ENCODE measurements around the gene TRPC4.

Gene TRPC4

GRCh38 chr13:37641391-37641790 lies 228.2 kb downstream of the TRPC4 start:
- no peak for DNase-seq (ENCODE audit: low read depth, low spot score)
- TF ChIP-seq FOXP2 (optimal IDR thresholded peaks at IDR 0.05; ENCODE audit: control extremely low read depth, extremely low read length, insufficient read depth) (no peak), POLR2AphosphoS5 (IDR thresholded peaks at IDR 0.05; ENCODE audit: borderline replicate concordance, low read depth, low read length) (no peak), EZH2 (IDR thresholded peaks at IDR 0.05) (no peak)
- no peaks in the 10 kb centered on the region for H3K36me3 ChIP-seq (ENCODE audit: insufficient read depth, low read length)
- H3K4me3 ChIP-seq: no peak overlapping the region
- H3K27ac ChIP-seq: no peak overlapping the region
- no peak overlapping the region for H3K9ac ChIP-seq (ENCODE audit: insufficient read length)
- no peaks in the 10 kb centered on the region for H3K9me3 ChIP-seq (ENCODE audit: low read depth, low read length)

- TF ChIP-seq EZH2 (IDR thresholded peaks at IDR 0.05) (no peak), FOXP2 (optimal IDR thresholded peaks at IDR 0.05; ENCODE audit: control extremely low read depth, extremely low read length, insufficient read depth) (no peak), POLR2AphosphoS5 (IDR thresholded peaks at IDR 0.05; ENCODE audit: borderline replicate concordance, low read depth, low read length) (no peak)
These were observed 229.1 kb downstream of the TRPC4 start for GRCh38 chr13:37640499-37640898.

GRCh38 chr13:37636701-37637100 lies 232.9 kb downstream of the TRPC4 start:
- Histone ChIP-seq H3K4me3 (no peak overlapping the region), H3K36me3 (ENCODE audit: insufficient read depth, low read length) (no peaks in the 10 kb centered on the region)
- no peak for DNase-seq (ENCODE audit: low read depth, low spot score)

More at GRCh38 chr13:37640499-37640898, 229.1 kb downstream of the TRPC4 start:
- Histone ChIP-seq H3K27ac (no peak overlapping the region), H3K36me3 (ENCODE audit: insufficient read depth, low read length) (no peaks in the 10 kb centered on the region), H3K9ac (ENCODE audit: insufficient read length) (no peak overlapping the region), H3K9me3 (ENCODE audit: low read depth, low read length) (no peaks in the 10 kb centered on the region), H3K4me3 (no peak overlapping the region)
- peak; percentile 8 for DNase-seq (ENCODE audit: low read depth, low spot score)

GRCh38 chr13:37632294-37632693 lies 237.3 kb downstream of the TRPC4 start:
- TF ChIP-seq EZH2 (IDR thresholded peaks at IDR 0.05) (peak; percentile 12), FOXP2 (optimal IDR thresholded peaks at IDR 0.05; ENCODE audit: control extremely low read depth, extremely low read length, insufficient read depth) (no peak)
- H3K4me3 ChIP-seq: no peak overlapping the region
- H3K27ac ChIP-seq: no peak overlapping the region
- no peak for DNase-seq (ENCODE audit: low read depth, low spot score)
- no peak overlapping the region for H3K9ac ChIP-seq (ENCODE audit: insufficient read length)
- H3K36me3 ChIP-seq (ENCODE audit: insufficient read depth, low read length): no peaks in the 10 kb centered on the region
- H3K9me3 ChIP-seq (ENCODE audit: low read depth, low read length): no peaks in the 10 kb centered on the region

More at GRCh38 chr13:37636701-37637100, 232.9 kb downstream of the TRPC4 start:
- H3K27ac ChIP-seq: no peak overlapping the region
- H3K9ac ChIP-seq (ENCODE audit: insufficient read length): no peak overlapping the region
- no peaks in the 10 kb centered on the region for H3K9me3 ChIP-seq (ENCODE audit: low read depth, low read length)
- no peak for TF ChIP-seq EZH2 (IDR thresholded peaks at IDR 0.05)
- TF ChIP-seq FOXP2 (optimal IDR thresholded peaks at IDR 0.05; ENCODE audit: control extremely low read depth, extremely low read length, insufficient read depth): no peak
- TF ChIP-seq POLR2AphosphoS5 (IDR thresholded peaks at IDR 0.05; ENCODE audit: borderline replicate concordance, low read depth, low read length): no peak

- no peaks in the 10 kb centered on the region for H3K36me3 ChIP-seq (ENCODE audit: insufficient read depth, low read length)
- TF ChIP-seq POLR2AphosphoS5 (IDR thresholded peaks at IDR 0.05; ENCODE audit: borderline replicate concordance, low read depth, low read length) (no peak), FOXP2 (optimal IDR thresholded peaks at IDR 0.05; ENCODE audit: control extremely low read depth, extremely low read length, insufficient read depth) (no peak), EZH2 (IDR thresholded peaks at IDR 0.05) (no peak)
- no peak for DNase-seq (ENCODE audit: low read depth, low spot score)
- H3K4me3 ChIP-seq: no peak overlapping the region
- H3K27ac ChIP-seq: no peak overlapping the region
- H3K9ac ChIP-seq (ENCODE audit: insufficient read length): no peak overlapping the region
- no peaks in the 10 kb centered on the region for H3K9me3 ChIP-seq (ENCODE audit: low read depth, low read length)
These were observed 242.1 kb downstream of the TRPC4 start for GRCh38 chr13:37627428-37627827.

- Histone ChIP-seq H3K27ac (no peak overlapping the region), H3K9ac (ENCODE audit: insufficient read length) (no peak overlapping the region), H3K9me3 (ENCODE audit: low read depth, low read length) (no peaks in the 10 kb centered on the region), H3K4me3 (no peak overlapping the region), H3K36me3 (ENCODE audit: insufficient read depth, low read length) (no peaks in the 10 kb centered on the region)
- TF ChIP-seq POLR2AphosphoS5 (IDR thresholded peaks at IDR 0.05; ENCODE audit: borderline replicate concordance, low read depth, low read length): no peak
- TF ChIP-seq EZH2 (IDR thresholded peaks at IDR 0.05): no peak
- TF ChIP-seq FOXP2 (optimal IDR thresholded peaks at IDR 0.05; ENCODE audit: control extremely low read depth, extremely low read length, insufficient read depth): no peak
- DNase-seq (ENCODE audit: low read depth, low spot score): no peak
These were observed 247.7 kb downstream of the TRPC4 start for GRCh38 chr13:37621811-37622361.

- no peak for DNase-seq (ENCODE audit: low read depth, low spot score)
- no peak overlapping the region for H3K9ac ChIP-seq (ENCODE audit: insufficient read length)
- H3K4me3 ChIP-seq: no peak overlapping the region
- no peaks in the 10 kb centered on the region for H3K9me3 ChIP-seq (ENCODE audit: low read depth, low read length)
- no peak overlapping the region for H3K27ac ChIP-seq
- no peaks in the 10 kb centered on the region for H3K36me3 ChIP-seq (ENCODE audit: insufficient read depth, low read length)
- no peak for TF ChIP-seq EZH2 (IDR thresholded peaks at IDR 0.05)
- no peak for TF ChIP-seq FOXP2 (optimal IDR thresholded peaks at IDR 0.05; ENCODE audit: control extremely low read depth, extremely low read length, insufficient read depth)
- TF ChIP-seq POLR2AphosphoS5 (IDR thresholded peaks at IDR 0.05; ENCODE audit: borderline replicate concordance, low read depth, low read length): no peak
These were observed 251.0 kb downstream of the TRPC4 start for GRCh38 chr13:37618554-37618953.

- H3K36me3 ChIP-seq (ENCODE audit: insufficient read depth, low read length): no peaks in the 10 kb centered on the region
- no peaks in the 10 kb centered on the region for H3K9me3 ChIP-seq (ENCODE audit: low read depth, low read length)
- no peak for TF ChIP-seq FOXP2 (optimal IDR thresholded peaks at IDR 0.05; ENCODE audit: control extremely low read depth, extremely low read length, insufficient read depth)
- no peak for TF ChIP-seq EZH2 (IDR thresholded peaks at IDR 0.05)
- TF ChIP-seq POLR2AphosphoS5 (IDR thresholded peaks at IDR 0.05; ENCODE audit: borderline replicate concordance, low read depth, low read length): no peak
- no peak overlapping the region for H3K27ac ChIP-seq
- no peak overlapping the region for H3K4me3 ChIP-seq
- DNase-seq (ENCODE audit: low read depth, low spot score): no peak
- H3K9ac ChIP-seq (ENCODE audit: insufficient read length): no peak overlapping the region
These were observed 252.4 kb downstream of the TRPC4 start for GRCh38 chr13:37617173-37617572.

GRCh38 chr13:37616131-37616530 lies 253.4 kb downstream of the TRPC4 start:
- no peak for DNase-seq (ENCODE audit: low read depth, low spot score)
- H3K9me3 ChIP-seq (ENCODE audit: low read depth, low read length): no peaks in the 10 kb centered on the region
- no peaks in the 10 kb centered on the region for H3K36me3 ChIP-seq (ENCODE audit: insufficient read depth, low read length)
- no peak overlapping the region for H3K9ac ChIP-seq (ENCODE audit: insufficient read length)
- H3K4me3 ChIP-seq: no peak overlapping the region
- TF ChIP-seq FOXP2 (optimal IDR thresholded peaks at IDR 0.05; ENCODE audit: control extremely low read depth, extremely low read length, insufficient read depth) (no peak), POLR2AphosphoS5 (IDR thresholded peaks at IDR 0.05; ENCODE audit: borderline replicate concordance, low read depth, low read length) (no peak), EZH2 (IDR thresholded peaks at IDR 0.05) (no peak)
- H3K27ac ChIP-seq: no peak overlapping the region
